HCT116 (cell line): ENCODE measurements around the gene EOMES.

Experiments
- EZH2 ChIP-seq: fragments of 200-600 bp; sonication (generic); IDR thresholded peaks from 2 replicates; pipeline ENCODE4 v1.6.1; 2017; ENCODE audit warnings: antibody characterized with exemption, mixed run types
- EZH2phosphoT487 ChIP-seq: fragments of 200-600 bp; IDR thresholded peaks from 2 replicates; pipeline ENCODE4 v1.6.1; 2018; ENCODE audit warnings: antibody characterized with exemption, borderline replicate concordance
- FOSL1 ChIP-seq: IDR thresholded peaks from 2 replicates; pipeline ENCODE4 v1.6.1; 2012; ENCODE audit warnings: low read depth
- POLR2A ChIP-seq: IDR thresholded peaks from 2 replicates; pipeline ENCODE4 v1.7.0; 2011; ENCODE audit warnings: borderline replicate concordance; ENCODE audit not compliant: insufficient read depth, insufficient read length; ENCODE audit errors: extremely low read depth
- POLR2AphosphoS5 ChIP-seq: IDR thresholded peaks from 2 replicates; pipeline ENCODE4 v1.6.1; 2011; ENCODE audit warnings: mild to moderate bottlenecking, low read depth, low read length, moderate library complexity
- RAD21 ChIP-seq: IDR thresholded peaks from 2 replicates; pipeline ENCODE4 v1.6.1; 2012; ENCODE audit warnings: low read depth, mild to moderate bottlenecking
- SIN3A ChIP-seq: IDR thresholded peaks from 2 replicates; pipeline ENCODE4 v1.6.1; 2012; ENCODE audit warnings: low read depth
- SP1 ChIP-seq: IDR thresholded peaks from 2 replicates; pipeline ENCODE4 v1.6.1; 2012; ENCODE audit warnings: low read depth
- TCF7L2 ChIP-seq: IDR thresholded peaks from 2 replicates; pipeline ENCODE4 v1.7.0; 2011; ENCODE audit warnings: borderline replicate concordance, inconsistent platforms; ENCODE audit not compliant: insufficient read depth, insufficient read length; ENCODE audit errors: extremely low read depth
- ZFX ChIP-seq: fragments of 450-650 bp; IDR thresholded peaks from 2 replicates; pipeline ENCODE4 v1.6.1; 2017
- ZNF274 ChIP-seq: fragments of 200-500 bp; sonication (Bioruptor generic); IDR thresholded peaks from 2 replicates; pipeline ENCODE4 v1.6.1; 2014; ENCODE audit warnings: mild to moderate bottlenecking, low read depth, low read length, inconsistent platforms
- TF ChIP-seq, protein P1 (sequence below), 3 experiments: fragments of 200-600 bp in 1 of 3; sonication (generic) in 1 of 3; IDR thresholded peaks in 2 of 3; conservative IDR thresholded peaks in 1 of 3; 2 replicates each; pipeline ENCODE4 v1.5.1; 2012 to 2017; ENCODE audit warnings: low read depth in 2 of 3, low read length in 2 of 3, antibody characterized with exemption in 1 of 3, borderline replicate concordance in 1 of 3, control low read depth in 1 of 3, mild to moderate bottlenecking in 1 of 3, mixed read lengths in 1 of 3, mixed run types in 1 of 3, moderate library complexity in 1 of 3; ENCODE audit not compliant: insufficient read depth in 1 of 3
- TF ChIP-seq, protein P2 (sequence below): IDR thresholded peaks from 2 replicates; pipeline ENCODE4 v1.6.1; 2011; ENCODE audit warnings: mild to moderate bottlenecking, low read length, moderate library complexity; ENCODE audit not compliant: insufficient replicate concordance; ENCODE audit errors: extremely low read depth
- TF ChIP-seq, protein P3 (sequence below): IDR thresholded peaks from 2 replicates; pipeline ENCODE4 v1.6.1; 2012

DNA sequence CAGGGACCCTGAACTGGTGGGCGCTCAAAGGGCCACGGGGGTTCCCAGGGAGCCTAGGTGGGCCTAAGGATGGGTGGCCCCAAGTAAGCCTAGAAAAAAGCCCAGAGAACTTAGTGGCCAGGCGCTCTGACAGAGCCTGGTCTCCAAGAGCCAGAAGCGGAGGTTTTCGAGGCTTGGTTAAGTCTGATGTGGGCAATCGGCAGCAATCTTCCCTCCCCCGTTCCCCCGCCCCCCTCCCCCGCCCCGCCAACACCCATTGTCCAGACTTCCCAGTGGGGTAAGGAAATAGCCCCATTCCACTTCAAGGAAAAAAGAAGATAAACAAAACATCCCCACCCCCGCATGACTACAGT is 6.7 kb downstream of the EOMES start:
- TF ChIP-seq, protein P1, sequence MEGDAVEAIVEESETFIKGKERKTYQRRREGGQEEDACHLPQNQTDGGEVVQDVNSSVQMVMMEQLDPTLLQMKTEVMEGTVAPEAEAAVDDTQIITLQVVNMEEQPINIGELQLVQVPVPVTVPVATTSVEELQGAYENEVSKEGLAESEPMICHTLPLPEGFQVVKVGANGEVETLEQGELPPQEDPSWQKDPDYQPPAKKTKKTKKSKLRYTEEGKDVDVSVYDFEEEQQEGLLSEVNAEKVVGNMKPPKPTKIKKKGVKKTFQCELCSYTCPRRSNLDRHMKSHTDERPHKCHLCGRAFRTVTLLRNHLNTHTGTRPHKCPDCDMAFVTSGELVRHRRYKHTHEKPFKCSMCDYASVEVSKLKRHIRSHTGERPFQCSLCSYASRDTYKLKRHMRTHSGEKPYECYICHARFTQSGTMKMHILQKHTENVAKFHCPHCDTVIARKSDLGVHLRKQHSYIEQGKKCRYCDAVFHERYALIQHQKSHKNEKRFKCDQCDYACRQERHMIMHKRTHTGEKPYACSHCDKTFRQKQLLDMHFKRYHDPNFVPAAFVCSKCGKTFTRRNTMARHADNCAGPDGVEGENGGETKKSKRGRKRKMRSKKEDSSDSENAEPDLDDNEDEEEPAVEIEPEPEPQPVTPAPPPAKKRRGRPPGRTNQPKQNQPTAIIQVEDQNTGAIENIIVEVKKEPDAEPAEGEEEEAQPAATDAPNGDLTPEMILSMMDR (IDR thresholded peaks at IDR 0.05 in 2 of 3, conservative IDR thresholded peaks at IDR 0.05 in 1 of 3; ENCODE audit: borderline replicate concordance in 1 of 3, insufficient read depth in 1 of 3, low read depth in 2 of 3, low read length in 2 of 3) = no peak
- TF ChIP-seq POLR2AphosphoS5 (no peak), ZFX (no peak), SIN3A (no peak), POLR2A (no peak), EZH2phosphoT487 (no peak), EZH2 (no peak), RAD21 (no peak), SP1 (no peak), ZNF274 (no peak), TCF7L2 (no peak), FOSL1 (no peak)
- TF ChIP-seq, protein P2, sequence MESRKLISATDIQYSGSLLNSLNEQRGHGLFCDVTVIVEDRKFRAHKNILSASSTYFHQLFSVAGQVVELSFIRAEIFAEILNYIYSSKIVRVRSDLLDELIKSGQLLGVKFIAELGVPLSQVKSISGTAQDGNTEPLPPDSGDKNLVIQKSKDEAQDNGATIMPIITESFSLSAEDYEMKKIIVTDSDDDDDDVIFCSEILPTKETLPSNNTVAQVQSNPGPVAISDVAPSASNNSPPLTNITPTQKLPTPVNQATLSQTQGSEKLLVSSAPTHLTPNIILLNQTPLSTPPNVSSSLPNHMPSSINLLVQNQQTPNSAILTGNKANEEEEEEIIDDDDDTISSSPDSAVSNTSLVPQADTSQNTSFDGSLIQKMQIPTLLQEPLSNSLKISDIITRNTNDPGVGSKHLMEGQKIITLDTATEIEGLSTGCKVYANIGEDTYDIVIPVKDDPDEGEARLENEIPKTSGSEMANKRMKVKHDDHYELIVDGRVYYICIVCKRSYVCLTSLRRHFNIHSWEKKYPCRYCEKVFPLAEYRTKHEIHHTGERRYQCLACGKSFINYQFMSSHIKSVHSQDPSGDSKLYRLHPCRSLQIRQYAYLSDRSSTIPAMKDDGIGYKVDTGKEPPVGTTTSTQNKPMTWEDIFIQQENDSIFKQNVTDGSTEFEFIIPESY = no peak
- TF ChIP-seq, protein P3, sequence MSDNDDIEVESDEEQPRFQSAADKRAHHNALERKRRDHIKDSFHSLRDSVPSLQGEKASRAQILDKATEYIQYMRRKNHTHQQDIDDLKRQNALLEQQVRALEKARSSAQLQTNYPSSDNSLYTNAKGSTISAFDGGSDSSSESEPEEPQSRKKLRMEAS = no peak
